Measurements from ENCODE around the gene SMPD3.
A peak's percentile ranks its signal among the peaks of the same experiment; 100 is the strongest.

SMPD3 gene

GRCh38 chr16:68351463-68351862, 96.8 kb downstream of the SMPD3 start:
- DNase-seq: no peak

GRCh38 chr16:68350813-68351350, 97.4 kb downstream of the SMPD3 start:
- no peak for DNase-seq

GRCh38 chr16:68349838-68350410, 98.4 kb downstream of the SMPD3 start:
- DNase-seq: no peak

GRCh38 chr16:68348639-68349445, 99.5 kb downstream of the SMPD3 start:
- no peak for DNase-seq

- DNase-seq: no peak
Observed at GRCh38 chr16:68347605-68348004, 100.7 kb downstream of the SMPD3 start.

- no peak for DNase-seq
Observed at GRCh38 chr16:68346892-68347480, 101.3 kb downstream of the SMPD3 start.

GRCh38 chr16:68345958-68346635, 102.2 kb downstream of the SMPD3 start:
- DNase-seq: no peak

- DNase-seq: no peak
Observed at GRCh38 chr16:68345351-68345810, 102.9 kb downstream of the SMPD3 start.

- no peak for DNase-seq
Observed at GRCh38 chr16:68344252-68344651, 104.1 kb downstream of the SMPD3 start.

GRCh38 chr16:68343137-68343536, 105.2 kb downstream of the SMPD3 start:
- no peak for DNase-seq

- DNase-seq: no peak
Observed at GRCh38 chr16:68342620-68343019, 105.7 kb downstream of the SMPD3 start.

GRCh38 chr16:68339214-68339613, 109.1 kb downstream of the SMPD3 start:
- no peak for DNase-seq

- DNase-seq: no peak
Observed at GRCh38 chr16:68338326-68339119, 109.8 kb downstream of the SMPD3 start.

GRCh38 chr16:68335175-68335574, 113.1 kb downstream of the SMPD3 start:
- peak; percentile 25 for DNase-seq

- peak; percentile 7 for DNase-seq
Observed at GRCh38 chr16:68332411-68333121, 115.7 kb downstream of the SMPD3 start.

- peak; percentile 21 for DNase-seq
Observed at GRCh38 chr16:68331879-68332410, 116.4 kb downstream of the SMPD3 start.

- no peak for DNase-seq
Observed at GRCh38 chr16:68328860-68329390, 119.4 kb downstream of the SMPD3 start.

- DNase-seq: peak; percentile 78
Observed at GRCh38 chr16:68328151-68328859, 120.0 kb downstream of the SMPD3 start.

- no peak for DNase-seq
Observed at GRCh38 chr16:68324780-68325357, 123.4 kb downstream of the SMPD3 start.

- no peak for DNase-seq
Observed at GRCh38 chr16:68324336-68324735, 124.0 kb downstream of the SMPD3 start.

All from fibroblast of skin of right quadriceps (primary cell).